SU-DHL-6 (cell line): ENCODE results near the gene VSX1.

Experiments
- CTCF ChIP-seq: fragments of 200-600 bp; sonication (generic); IDR thresholded peaks from one replicate; pipeline ENCODE4 v1.5.1; 2017; ENCODE audit warnings: antibody characterized with exemption, mild to moderate bottlenecking, low read length, moderate library complexity; ENCODE audit not compliant: insufficient read depth, poor library complexity, severe bottlenecking
- EZH2phosphoT487 ChIP-seq: fragments of 200-600 bp; sonication (generic), shearing (Covaris generic); conservative IDR thresholded peaks from 2 replicates; pipeline ENCODE4 v1.6.1; 2018; ENCODE audit warnings: mild to moderate bottlenecking, antibody characterized with exemption, low read length, moderate library complexity, mixed read lengths

DNA sequence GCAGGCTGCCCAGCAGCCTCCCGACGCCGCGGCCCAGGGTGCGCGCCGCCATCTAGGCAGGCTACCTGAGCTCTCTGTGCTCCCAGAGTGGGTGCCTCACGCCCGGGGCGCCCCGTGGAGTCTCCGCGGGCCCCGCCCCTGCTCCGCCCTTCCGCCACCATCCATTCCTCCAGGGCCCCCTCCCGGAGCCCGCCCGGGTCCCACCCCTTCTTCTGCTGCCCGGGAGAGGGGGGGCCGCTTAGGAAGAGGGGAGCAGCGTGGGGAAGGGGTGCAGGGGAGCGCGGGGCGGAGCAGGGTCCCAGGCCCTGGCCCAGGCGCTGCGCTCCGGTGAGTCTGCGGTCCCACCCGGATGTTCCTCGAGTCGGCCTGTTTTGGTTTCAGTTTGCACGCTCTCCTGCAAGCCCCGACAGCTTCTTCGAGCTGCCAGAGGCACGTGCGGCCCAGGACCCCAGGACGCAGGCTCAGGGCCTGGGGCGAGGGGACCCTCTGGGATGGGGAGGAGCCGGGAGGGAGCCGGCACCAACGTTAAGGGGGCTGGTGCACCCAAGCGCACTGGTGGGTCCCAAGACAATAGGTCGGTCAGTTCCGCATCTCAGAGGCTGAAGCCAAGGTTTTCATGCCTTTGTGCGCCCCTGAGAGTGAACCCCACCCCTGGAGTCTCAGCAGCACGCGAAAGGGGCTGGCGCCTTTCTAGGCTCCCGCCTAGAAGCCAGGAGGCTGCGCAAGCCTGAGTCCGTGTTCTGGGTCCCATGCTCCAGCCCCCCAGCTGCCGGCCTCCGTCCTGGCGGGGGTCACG lies 23.7 kb downstream of the VSX1 start, which contains the start of gene ACSS1:
- TF ChIP-seq CTCF, result no peak
- 0 out of 2 replicates have a peak, but pooled peaks have one; percentile 86 for TF ChIP-seq EZH2phosphoT487
